SH-SY5Y (cell line): ENCODE measurements around the gene ACTR1A.

Source experiments
- GATA2 ChIP-seq: IDR thresholded peaks from 2 replicates; pipeline ENCODE4 v1.6.1; 2011; ENCODE audit warnings: mild to moderate bottlenecking, low read depth, low read length
- GATA3 ChIP-seq: IDR thresholded peaks from 2 replicates; pipeline ENCODE4 v1.6.1; 2011; ENCODE audit warnings: low read depth, mild to moderate bottlenecking, low read length, moderate library complexity

Gene ACTR1A

DNA sequence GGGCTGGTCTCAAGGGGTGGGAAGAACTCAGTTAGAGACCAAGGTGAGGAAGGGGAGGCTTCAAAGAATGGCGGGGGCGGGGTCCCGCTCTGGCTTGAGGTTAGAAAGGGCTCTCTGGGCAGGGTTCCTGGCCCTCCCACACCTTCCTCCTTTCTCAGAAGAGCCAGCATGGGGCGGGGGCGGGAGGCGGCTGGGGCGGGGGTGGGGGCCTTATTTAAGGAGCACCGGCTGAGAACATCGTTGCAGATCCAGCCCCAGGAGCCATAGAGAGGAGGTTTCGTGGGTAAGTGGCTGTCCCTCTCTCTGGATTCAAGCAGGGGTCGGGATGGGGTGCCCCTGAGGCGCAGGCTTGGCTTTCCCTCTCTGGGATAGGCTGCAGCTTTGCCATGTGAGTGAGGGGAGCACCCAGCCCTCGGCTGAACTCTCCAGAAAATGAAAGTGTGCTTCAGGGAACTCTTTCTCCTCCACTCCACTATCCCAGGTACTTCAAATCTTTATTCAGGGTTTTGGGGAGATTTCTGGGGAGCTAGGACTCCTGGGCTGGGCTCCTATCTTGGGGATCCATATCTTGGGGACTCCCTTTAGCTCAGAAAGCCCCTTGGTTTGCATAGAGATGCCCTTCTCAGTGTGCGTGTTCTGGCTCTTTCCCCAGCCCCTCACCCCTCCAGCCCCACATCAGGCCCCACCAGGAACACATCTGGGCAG, 66.8 kb downstream of the ACTR1A start:
- TF ChIP-seq GATA3 (no peak), GATA2 (no peak)

- TF ChIP-seq GATA3, result no peak
- no peak for TF ChIP-seq GATA2
Observed at GRCh38 chr10:102435133-102435497, 67.4 kb downstream of the ACTR1A start.

DNA sequence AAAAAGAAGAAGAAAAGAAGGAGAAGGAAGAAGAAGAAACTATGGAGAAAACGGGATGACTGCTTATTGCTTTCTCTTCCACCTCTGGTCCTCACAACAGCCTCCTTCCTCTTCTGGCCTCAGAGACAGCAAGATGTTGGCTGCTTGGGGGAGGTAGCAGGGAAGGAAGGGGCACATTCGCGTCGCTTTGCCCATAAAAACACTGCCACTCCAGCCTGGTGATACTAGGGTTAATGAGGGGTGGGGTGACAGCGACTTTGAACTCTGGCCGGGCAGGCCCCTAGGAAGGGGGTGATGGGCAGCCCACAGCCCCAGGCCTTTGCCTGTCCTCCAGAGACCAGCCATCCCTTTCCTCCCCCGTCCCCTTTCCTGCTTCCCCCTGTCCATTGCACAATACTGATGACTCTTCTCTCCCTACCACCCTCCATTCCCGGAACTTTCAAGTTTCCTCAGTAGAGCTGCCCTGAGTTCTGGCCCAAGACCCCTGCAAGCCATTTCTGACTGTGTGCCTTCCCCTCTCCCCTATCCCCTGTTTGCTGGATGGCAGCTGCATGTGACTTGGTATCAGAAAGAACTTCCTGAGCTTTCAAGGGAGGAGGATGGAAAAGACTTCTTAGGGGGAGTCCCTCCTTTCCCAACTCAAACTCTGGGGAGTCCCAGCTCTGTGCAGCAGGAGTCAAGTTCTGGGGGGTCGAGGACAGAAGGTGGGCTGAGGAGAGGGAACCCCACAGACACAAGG, 67.9 kb downstream of the ACTR1A start:
- TF ChIP-seq GATA3, result no peak
- TF ChIP-seq GATA2, result no peak

DNA sequence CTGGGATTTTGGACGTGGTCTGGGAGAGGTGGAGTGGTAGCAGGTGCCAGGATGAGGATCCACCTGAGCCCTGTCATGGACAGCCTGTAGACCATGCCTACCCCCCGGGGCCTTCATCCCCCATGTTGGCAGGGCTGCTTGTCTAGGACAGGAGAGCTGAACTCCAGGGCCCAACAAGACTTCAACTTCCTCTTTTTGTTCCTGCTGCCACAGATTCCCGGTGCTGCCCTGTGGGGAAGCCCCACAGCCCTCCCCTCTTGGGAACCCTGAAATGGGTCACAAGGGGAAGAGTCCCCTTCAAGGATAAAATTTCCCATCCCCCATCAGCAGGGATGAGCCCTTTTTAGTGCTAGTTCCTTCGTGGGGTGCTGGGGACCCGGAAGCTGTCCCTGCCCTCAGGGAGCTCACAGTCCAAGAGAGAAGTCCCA, 68.9 kb downstream of the ACTR1A start:
- TF ChIP-seq GATA2 (no peak), GATA3 (no peak)

GRCh38 chr10:102432162-102432950, 70.2 kb downstream of the ACTR1A start, which contains the start of gene CUEDC2:
Gene CUEDC2 (minus strand): TSS chr10:102432574. CDS start chr10:102425188, 7,386 bp downstream.
- TF ChIP-seq GATA3 (no peak), GATA2 (no peak)

GRCh38 chr10:102431452-102432124, 70.9 kb downstream of the ACTR1A start:
- TF ChIP-seq GATA3, result no peak
- TF ChIP-seq GATA2, result no peak

GRCh38 chr10:102429468-102429867, 73.0 kb downstream of the ACTR1A start:
- TF ChIP-seq GATA2 (no peak), GATA3 (no peak)
